GM18511 (cell line): ENCODE data around the gene TOPBP1.
"Not testable (repeated sequence)": the region's sequence is repeated elsewhere in the genome, so short reads cannot be mapped to it uniquely, and the experiment has no call there.

ENCODE experiments used
- ATAC-seq: cut with Tn5 transposase; IDR thresholded peaks from one replicate; pipeline ENCODE4 v1.9.1; 2021; ENCODE audit warnings: mild to moderate bottlenecking, moderate library complexity; ENCODE audit not compliant: unreplicated experiment

TOPBP1 gene

DNA sequence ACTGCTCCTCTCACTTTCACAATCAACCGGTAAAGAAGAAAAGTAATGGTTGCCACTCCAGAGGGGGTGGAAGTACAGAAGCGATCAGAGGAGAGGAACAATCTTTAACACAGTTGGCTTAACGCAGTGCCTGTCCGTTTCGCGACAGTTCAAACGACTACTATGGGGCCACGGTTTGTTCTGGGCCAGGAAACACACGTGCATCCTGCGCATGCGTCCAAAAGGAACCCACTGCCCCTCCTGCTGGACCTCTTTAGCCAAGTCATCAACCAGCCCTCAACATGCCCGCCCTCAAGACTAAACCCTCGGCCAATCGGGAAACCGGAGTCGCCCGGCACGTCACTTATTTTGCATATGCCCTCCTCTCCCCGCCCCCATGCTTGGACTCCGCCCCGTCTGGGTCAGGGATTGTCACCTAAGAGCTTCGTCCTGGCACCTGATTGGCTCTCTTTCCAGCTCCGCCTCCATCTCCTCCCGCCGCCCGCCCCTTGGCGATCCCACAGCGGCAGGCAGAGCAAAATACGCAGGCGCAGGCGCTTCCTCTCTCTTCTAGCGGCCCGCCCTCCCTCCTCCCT, 88.6 kb downstream of the TOPBP1 start:
- ATAC-seq, result peak; percentile 80

GRCh38 chr3:133572158-133573053, 89.3 kb downstream of the TOPBP1 start:
- ATAC-seq, result peak; percentile 25

DNA sequence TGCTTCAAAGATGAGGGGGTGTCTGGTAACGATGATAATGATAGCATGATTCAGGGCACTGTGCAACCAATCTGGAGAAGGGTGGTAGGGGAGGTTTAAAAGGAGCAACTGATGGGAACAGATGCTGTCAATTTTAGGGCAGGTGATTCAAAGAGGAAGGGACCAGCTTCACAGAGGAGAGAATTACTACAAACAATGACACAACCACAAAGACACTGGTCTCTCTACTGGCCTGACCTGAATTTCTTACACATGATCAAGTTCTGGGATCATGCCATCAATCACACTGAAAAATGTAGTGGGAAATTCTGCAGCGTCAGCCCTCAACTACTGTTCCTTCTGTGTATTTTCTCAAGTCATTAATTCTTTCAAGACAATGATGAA, 90.8 kb downstream of the TOPBP1 start:
- ATAC-seq, result no peak

DNA sequence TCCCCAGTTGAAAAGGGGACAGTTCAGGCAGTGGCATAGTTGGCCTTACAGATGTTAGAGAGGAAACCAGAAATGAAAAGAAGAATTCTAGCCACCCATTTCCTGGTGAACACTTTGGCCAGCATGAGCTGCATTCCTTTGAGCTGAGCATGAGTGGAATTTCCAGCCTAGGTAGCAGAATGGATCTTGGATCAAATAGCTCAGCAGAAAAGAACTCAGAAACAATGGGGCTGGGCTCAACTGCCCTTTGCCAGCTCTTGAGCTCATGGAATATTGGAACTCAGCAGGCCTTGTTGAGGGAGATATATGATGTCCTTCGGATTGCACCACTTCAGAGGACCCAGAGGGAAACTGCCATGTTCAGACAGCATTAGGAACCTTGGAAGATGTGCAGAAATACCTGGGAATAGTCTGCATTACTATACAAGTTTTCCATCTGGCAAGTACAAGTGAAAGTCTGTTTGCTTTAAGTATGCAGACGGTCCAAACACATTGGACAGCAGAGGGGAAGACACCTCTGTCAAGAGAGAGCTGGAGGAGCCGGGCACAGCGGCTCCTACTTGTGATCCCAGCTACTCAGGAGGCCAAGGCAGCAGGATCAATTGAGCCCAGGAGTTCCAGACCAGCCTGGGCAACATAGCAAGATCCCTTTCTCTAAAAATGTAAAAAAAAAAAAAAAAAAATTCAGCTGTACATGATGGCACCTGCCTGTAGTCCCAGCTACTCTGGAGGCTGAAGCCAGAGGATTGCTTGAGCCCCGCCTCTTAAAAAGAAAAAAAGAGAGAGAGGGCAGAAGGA, 91.4 kb downstream of the TOPBP1 start:
- no peak for ATAC-seq

DNA sequence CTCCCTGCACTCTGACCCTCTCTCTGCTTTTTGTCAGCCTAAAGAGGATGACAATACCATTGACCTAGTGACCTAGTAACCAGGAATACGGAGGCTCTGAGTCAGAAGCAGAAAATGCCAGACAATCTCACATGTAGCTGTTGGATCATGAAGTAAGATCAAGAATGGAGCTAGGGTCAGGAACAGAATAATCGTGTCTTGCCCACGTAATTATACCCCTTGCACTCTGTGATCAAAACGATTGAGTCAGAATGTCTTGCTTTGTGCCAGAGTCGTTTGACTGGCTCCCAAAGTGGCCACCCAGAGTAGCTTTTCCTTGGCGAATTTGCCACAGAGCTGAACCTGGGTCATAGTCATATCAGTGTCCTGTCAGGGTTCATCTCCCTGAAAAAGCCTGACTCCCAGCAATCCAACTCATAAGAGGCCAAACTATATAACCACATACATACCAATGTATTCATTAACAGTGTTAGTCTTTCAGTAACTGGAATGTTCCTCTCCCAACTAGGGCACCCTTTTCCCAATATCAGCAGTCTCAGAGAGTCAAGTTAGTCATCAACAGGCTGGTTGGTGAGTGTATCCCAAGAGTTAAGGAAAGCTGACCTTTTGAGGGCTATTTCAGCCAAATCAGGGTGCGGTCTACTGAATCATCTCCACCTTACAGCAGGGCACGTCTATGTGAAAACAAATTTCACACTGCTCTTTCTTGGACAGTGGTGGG, 93.3 kb downstream of the TOPBP1 start:
- no peak for ATAC-seq

- ATAC-seq, result no peak
Measured at GRCh38 chr3:133563816-133564215, 97.9 kb downstream of the TOPBP1 start.

DNA sequence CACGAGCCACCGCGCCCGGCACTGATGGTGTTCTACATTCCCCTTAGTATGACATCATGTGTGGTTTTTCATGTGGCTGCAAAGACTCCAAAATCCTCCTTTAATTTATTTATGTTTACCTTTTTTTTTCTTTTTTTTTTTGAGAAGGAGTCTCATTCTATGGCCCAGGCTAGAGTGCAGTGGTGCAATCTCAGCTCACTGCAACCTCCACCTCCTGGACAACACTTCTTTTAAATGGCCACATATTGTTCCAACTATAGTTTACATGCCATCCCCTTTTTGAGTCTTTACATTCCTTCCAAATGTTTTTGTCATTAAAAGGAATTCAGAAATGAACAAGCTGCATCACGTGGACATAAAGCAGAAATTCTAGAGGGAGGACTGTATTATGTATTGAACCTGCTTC, 98.6 kb downstream of the TOPBP1 start:
- no peak for ATAC-seq

DNA sequence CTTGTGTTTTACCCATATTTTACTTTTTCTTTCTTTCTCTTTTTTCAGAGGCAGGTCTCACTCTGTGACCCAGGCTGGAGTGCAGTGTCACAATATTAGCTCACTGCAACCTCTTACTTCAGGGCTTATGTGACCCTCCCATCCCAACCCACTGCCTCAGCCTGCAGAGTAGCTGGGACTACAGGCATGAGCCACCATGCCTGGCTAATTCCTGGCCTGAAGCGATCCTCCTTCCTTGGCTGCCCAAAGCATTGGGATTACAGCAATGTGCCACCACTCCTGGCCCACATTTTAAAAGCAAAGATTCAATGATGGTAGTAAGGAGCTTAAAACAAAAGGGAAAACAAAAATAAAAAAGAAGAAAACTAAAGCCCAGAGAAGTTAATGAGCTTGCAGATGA, 99.4 kb downstream of the TOPBP1 start:
- ATAC-seq, result no peak

DNA sequence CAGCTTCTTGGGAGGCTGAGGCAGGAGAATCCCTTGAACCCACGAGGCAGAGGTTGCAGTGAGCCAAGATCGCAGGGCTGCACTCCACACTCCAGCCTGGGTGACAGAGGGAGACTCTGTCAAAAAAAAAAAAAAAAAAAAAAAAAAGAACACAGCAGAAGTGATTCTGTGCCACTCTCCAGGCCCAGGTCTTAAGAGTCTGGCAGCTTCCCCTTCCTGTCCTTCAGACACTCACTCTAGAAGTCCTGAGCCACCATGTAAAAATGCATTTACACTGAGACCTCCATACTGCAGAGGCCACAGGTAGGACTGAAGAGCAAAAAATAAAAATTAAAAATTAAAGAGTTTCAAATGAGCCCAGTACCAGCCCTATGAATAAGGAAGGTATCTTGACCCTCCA, 100.1 kb downstream of the TOPBP1 start:
- ATAC-seq, result no peak

DNA sequence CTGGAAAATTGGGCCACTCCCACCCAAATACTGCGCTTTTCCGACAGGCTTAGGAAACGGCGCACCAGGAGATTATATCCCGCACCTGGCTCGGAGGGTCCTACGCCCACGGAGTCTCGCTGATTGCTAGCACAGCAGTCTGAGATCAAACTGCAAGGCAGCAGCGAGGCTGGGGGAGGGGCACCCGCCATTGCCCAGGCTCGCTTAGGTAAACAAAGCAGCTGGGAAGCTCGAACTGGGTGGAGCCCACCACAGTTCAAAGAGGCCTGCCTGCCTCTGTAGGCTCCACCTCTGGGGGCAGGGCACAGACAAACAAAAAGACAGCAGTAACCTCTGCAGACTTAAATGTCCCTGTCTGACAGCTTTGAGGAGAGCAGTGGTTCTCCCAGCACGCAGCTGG, 110.2 kb downstream of the TOPBP1 start:
- ATAC-seq, result not testable (repeated sequence)
